CD14-positive monocyte (primary cell): Measurements from ENCODE around the gene TSHZ2. TPM values are rescaled to one million over a fixed set of nuclear protein-coding genes. Genes with fewer than 3 reads are reported as not detected.

Experiments used
- DNase-seq, 3 donors: peaks; one replicate each; pipeline ENCODE4 v3.0.0-alpha.2; 2011 to 2022
- H2AFZ ChIP-seq: 2 replicates; pipeline ENCODE4 v1.6.0; 2012; ENCODE audit warnings: mild to moderate bottlenecking, low read depth, low read length, inconsistent platforms; ENCODE audit not compliant: insufficient read depth, poor library complexity, severe bottlenecking
- H3K27ac ChIP-seq, 2 donors: 1 replicate in 1 of 2; 2 replicates in 1 of 2; pipeline ENCODE4 v1.5.1; 2012 to 2013; ENCODE audit warnings: low read length in 2 of 2, control low read depth in 1 of 2, inconsistent platforms in 1 of 2, low read depth in 1 of 2, mild to moderate bottlenecking in 1 of 2
- H3K27me3 ChIP-seq, 2 donors: one replicate each; pipeline versions ENCODE4 v1.6.0 to v1.6.1; 2011 to 2013; ENCODE audit warnings: low read length in 2 of 2; ENCODE audit not compliant: control insufficient read depth in 2 of 2, insufficient read depth in 2 of 2
- H3K36me3 ChIP-seq, 2 donors: replicated peaks in 1 of 2; 1 replicate in 1 of 2; 2 replicates in 1 of 2; pipeline versions ENCODE4 v1.5.1 to v1.6.1; 2012 to 2013; ENCODE audit warnings: low read length in 2 of 2, control low read depth in 1 of 2, inconsistent platforms in 1 of 2, mild to moderate bottlenecking in 1 of 2; ENCODE audit not compliant: insufficient read depth in 2 of 2, control insufficient read depth in 1 of 2
- H3K4me1 ChIP-seq, 2 donors: 1 replicate in 1 of 2; 2 replicates in 1 of 2; pipeline versions ENCODE4 v1.5.1 to v1.6.1; 2012 to 2013; ENCODE audit warnings: low read length in 2 of 2, control low read depth in 1 of 2, inconsistent platforms in 1 of 2, mild to moderate bottlenecking in 1 of 2, moderate library complexity in 1 of 2; ENCODE audit not compliant: insufficient read depth in 2 of 2, control insufficient read depth in 1 of 2
- H3K4me2 ChIP-seq: replicated peaks from 2 replicates; pipeline ENCODE3; 2012; ENCODE audit warnings: low read length, moderate library complexity, mild to moderate bottlenecking; ENCODE audit not compliant: poor library complexity, severe bottlenecking; ENCODE audit errors: extremely low read depth
- H3K4me3 ChIP-seq, 3 experiments: fragments of 200-600 bp in 1 of 3; sonication (generic) in 1 of 3; replicated peaks in 1 of 3; 1 replicate in 2 of 3; 2 replicates in 1 of 3; pipeline ENCODE4 v1.5.1; 2011 to 2013; ENCODE audit warnings: low read length in 3 of 3, mild to moderate bottlenecking in 3 of 3, control low read depth in 2 of 3, low read depth in 2 of 3, inconsistent platforms in 1 of 3, moderate library complexity in 1 of 3
- H3K79me2 ChIP-seq: 2 replicates; pipeline ENCODE4 v1.6.0; 2012; ENCODE audit warnings: mild to moderate bottlenecking, control low read depth, inconsistent platforms, low read length, moderate library complexity; ENCODE audit not compliant: insufficient read depth
- H3K9ac ChIP-seq: 2 replicates; pipeline ENCODE4 v1.6.0; 2017; ENCODE audit warnings: low read length, mild to moderate bottlenecking; ENCODE audit not compliant: insufficient read depth, poor library complexity, severe bottlenecking
- H3K9me3 ChIP-seq, 2 donors: replicated peaks in 1 of 2; 1 replicate in 1 of 2; 2 replicates in 1 of 2; pipeline versions ENCODE4 v1.5.1 to v1.6.1; 2012 to 2013; ENCODE audit warnings: low read length in 2 of 2, control low read depth in 1 of 2; ENCODE audit not compliant: control insufficient read depth in 1 of 2, insufficient read depth in 1 of 2
- H4K20me1 ChIP-seq: 2 replicates; pipeline ENCODE4 v1.6.0; 2012; ENCODE audit warnings: mild to moderate bottlenecking, low read length, control low read depth, moderate library complexity; ENCODE audit not compliant: insufficient read depth
- H3K27ac Mint-ChIP-seq, 7 donors: one replicate each; pipeline ENCODE4 v1.8.0; 2020; ENCODE audit warnings: mild to moderate bottlenecking in 7 of 7, mixed read lengths in 7 of 7, moderate library complexity in 6 of 7, inconsistent platforms in 2 of 7
- H3K27me3 Mint-ChIP-seq, 3 donors: one replicate each; pipeline ENCODE4 v1.8.0; 2021 to 2022; ENCODE audit warnings: low read depth in 3 of 3, mild to moderate bottlenecking in 3 of 3, mixed read lengths in 3 of 3, moderate library complexity in 3 of 3, inconsistent platforms in 1 of 3
- H3K36me3 Mint-ChIP-seq, 2 donors: one replicate each; pipeline ENCODE4 v1.8.0; 2020; ENCODE audit warnings: mixed read lengths in 2 of 2, inconsistent platforms in 1 of 2, mild to moderate bottlenecking in 1 of 2
- H3K4me1 Mint-ChIP-seq: one replicate; pipeline ENCODE4 v1.8.0; 2020; ENCODE audit warnings: mild to moderate bottlenecking, mixed read lengths
- H3K4me3 Mint-ChIP-seq, 2 donors: one replicate each; pipeline ENCODE4 v1.8.0; 2020; ENCODE audit warnings: mild to moderate bottlenecking in 2 of 2, mixed read lengths in 2 of 2, moderate library complexity in 1 of 2
- H3K9me3 Mint-ChIP-seq, 7 donors: one replicate each; pipeline ENCODE4 v1.8.0; 2020 to 2022; ENCODE audit warnings: mixed read lengths in 7 of 7, mild to moderate bottlenecking in 6 of 7, moderate library complexity in 6 of 7, inconsistent platforms in 2 of 7
- CTCF ChIP-seq: fragments of 200-600 bp; IDR thresholded peaks from one replicate; pipeline ENCODE4 v1.8.0; 2022; ENCODE audit warnings: antibody characterized with exemption, mild to moderate bottlenecking
- whole genome bisulfite sequencing: methylation state at CpG from one replicate; pipeline ENCODE4 v1.1.5; 2013; ENCODE audit warnings: missing lambda C conversion rate; ENCODE audit not compliant: insufficient coverage; 5-methylcytosine and 5-hydroxymethylcytosine counted together
- intact Hi-C, 2 donors: fragments of 100-400 bp; cut with micrococcal nuclease; formaldehyde crosslinking; loops; one replicate each; pipeline versions ENCODE4 v1.15.0 to v1.15.1; 2023
- polyA plus RNA-seq, 3 donors: library from polyadenylated mRNA; depleted of rRNA in 1 of 3; unstranded in 2 of 3; stranded (reverse) in 1 of 3; fragments of 300-500 nt in 2 of 3; fragments of >200 nt in 1 of 3; fragmentation: Illumina TruSeq in 2 of 3; gene quantifications; 1 replicate in 2 of 3; 2 replicates in 1 of 3; pipeline ENCODE4 v1.2.3, GENCODE V29; 2012 to 2021

Gene TSHZ2
- polyA plus RNA-seq, 3 donors: not detected

- Mint-ChIP-seq H3K27me3 (peaks cover 6 to 8% (median 8%) of the 10 kb centered on the region in 3 donors), H3K27ac (no peak overlapping the region)
Observed at GRCh38 chr20:53216478-53216855, 244.3 kb downstream of the TSHZ2 start.

GRCh38 chr20:53216856-53217576 lies 244.9 kb downstream of the TSHZ2 start:
- no peaks in the 10 kb centered on the region for H3K9me3 Mint-ChIP-seq
- Histone ChIP-seq H3K36me3 (no peaks in the 10 kb centered on the region), H3K4me2 (no peak overlapping the region), H3K27me3 (peaks cover 2 to 5% of the 10 kb centered on the region in 2 donors), H3K79me2 (no peaks in the 10 kb centered on the region), H3K4me1 (no peaks in the 10 kb centered on the region), H2AFZ (no peak overlapping the region), H3K4me3 (no peak overlapping the region), H3K9me3 (no peaks in the 10 kb centered on the region), H4K20me1 (no peaks in the 10 kb centered on the region), H3K27ac (no peak overlapping the region), H3K9ac (no peak overlapping the region)
- peak overlapping the region in 1 of 2 donors; percentile 33 for H3K4me3 Mint-ChIP-seq
- intact Hi-C loops: loop anchor here in 1 of 2 donors (5.0 kb wide), 2 partner anchors 905 to 970 kb away; no protein-coding TSS in a partner anchor
- DNase-seq: peak; percentile 6 to 33 (median 26)
- TF ChIP-seq CTCF: peak; percentile 92
- no peaks in the 10 kb centered on the region for H3K4me1 Mint-ChIP-seq
- no peaks in the 10 kb centered on the region for H3K36me3 Mint-ChIP-seq
- peaks cover 6 to 8% (median 8%) of the 10 kb centered on the region in 3 donors for H3K27me3 Mint-ChIP-seq
- peak overlapping the region in 1 of 7 donors; percentile 62 for H3K27ac Mint-ChIP-seq
- WGBS: 21% methylated on average over 29 of the region's 32 CpGs

More at GRCh38 chr20:53216478-53216855, 244.3 kb downstream of the TSHZ2 start:
- intact Hi-C loops: loop anchor here in 1 of 2 donors (5.0 kb wide), 2 partner anchors 904 to 969 kb away; no protein-coding TSS in a partner anchor
- Histone ChIP-seq H3K27me3 (peaks cover 2 to 5% of the 10 kb centered on the region in 2 donors), H4K20me1 (no peaks in the 10 kb centered on the region), H3K4me1 (no peaks in the 10 kb centered on the region), H3K9me3 (no peaks in the 10 kb centered on the region), H3K4me3 (no peak overlapping the region), H3K27ac (no peak overlapping the region), H3K4me2 (no peak overlapping the region), H2AFZ (no peak overlapping the region), H3K9ac (no peak overlapping the region), H3K36me3 (no peaks in the 10 kb centered on the region), H3K79me2 (no peaks in the 10 kb centered on the region)
- TF ChIP-seq CTCF: no peak
- WGBS: 86% methylated on average over 1 of the region's 2 CpGs
- no peak for DNase-seq
- no peaks in the 10 kb centered on the region for H3K4me1 Mint-ChIP-seq
- H3K4me3 Mint-ChIP-seq: peak overlapping the region in 1 of 2 donors; percentile 33
- no peaks in the 10 kb centered on the region for H3K36me3 Mint-ChIP-seq
- H3K9me3 Mint-ChIP-seq: no peaks in the 10 kb centered on the region
